HG03039 (cell line): ENCODE results near the gene MRGPRX2.

Source experiments
- ATAC-seq: cut with Tn5 transposase; IDR thresholded peaks from one replicate; pipeline ENCODE4 v1.9.1; 2021; ENCODE audit warnings: mild to moderate bottlenecking, moderate library complexity; ENCODE audit not compliant: unreplicated experiment

Gene MRGPRX2

DNA sequence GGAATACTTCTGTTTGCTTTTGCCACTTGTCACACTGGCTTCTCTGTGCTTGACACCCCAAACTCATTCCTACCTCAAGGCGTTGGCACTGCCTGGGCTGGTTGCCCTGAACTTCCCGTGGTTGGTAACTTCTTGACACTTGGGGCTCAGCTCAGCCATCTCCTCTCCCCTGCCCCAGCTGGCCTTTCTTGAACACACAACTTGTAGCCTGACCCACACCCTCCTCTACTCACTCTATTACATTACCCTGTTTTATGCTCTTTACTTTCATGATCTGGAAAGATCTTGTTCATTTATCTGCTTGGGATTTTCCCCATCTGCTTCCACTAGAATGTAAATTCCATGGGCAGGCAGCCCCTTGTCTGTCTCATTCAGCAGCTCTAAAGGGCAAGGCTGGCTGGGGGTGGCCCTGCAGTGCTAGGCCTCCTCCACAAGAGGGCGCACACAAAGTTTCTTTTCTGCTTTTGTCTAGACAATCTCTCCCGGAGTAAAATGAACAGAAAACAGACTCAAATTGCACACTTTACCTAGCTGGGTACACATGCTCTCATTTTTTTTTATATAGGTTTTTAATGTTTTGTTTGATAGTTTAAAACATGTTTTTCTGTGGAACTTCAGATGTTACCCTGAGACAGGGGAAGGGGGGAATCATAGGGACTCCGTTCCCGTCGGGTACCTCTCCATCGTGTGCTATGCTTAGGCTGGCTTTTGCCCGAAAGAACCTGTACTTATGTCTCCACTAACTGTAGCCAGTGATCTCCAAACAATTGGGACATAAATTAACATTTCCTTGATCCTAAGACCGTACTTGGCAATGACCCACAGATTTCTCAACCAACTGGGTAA, 16.4 kb upstream of the MRGPRX2 start:
- no peak for ATAC-seq

DNA sequence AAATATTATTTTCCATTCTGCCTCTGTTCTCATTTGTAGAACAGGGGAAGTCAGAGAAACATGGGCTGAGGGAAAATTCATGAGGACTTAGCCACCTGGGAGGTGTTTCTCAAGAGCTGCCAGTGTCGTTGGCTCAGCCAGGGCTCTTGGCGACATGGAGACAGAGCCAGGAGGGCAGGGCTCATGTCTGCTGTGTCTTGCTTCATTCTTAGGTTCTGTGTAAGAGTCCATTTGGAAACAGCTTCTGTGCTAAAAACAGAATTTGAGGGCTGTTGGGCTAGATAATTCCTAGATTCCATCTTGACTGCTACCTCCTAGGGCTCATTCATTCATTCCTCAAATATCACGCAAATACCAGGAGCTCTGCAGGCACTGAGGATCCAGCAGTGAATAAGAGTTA, 15.1 kb upstream of the MRGPRX2 start:
- no peak for ATAC-seq

DNA sequence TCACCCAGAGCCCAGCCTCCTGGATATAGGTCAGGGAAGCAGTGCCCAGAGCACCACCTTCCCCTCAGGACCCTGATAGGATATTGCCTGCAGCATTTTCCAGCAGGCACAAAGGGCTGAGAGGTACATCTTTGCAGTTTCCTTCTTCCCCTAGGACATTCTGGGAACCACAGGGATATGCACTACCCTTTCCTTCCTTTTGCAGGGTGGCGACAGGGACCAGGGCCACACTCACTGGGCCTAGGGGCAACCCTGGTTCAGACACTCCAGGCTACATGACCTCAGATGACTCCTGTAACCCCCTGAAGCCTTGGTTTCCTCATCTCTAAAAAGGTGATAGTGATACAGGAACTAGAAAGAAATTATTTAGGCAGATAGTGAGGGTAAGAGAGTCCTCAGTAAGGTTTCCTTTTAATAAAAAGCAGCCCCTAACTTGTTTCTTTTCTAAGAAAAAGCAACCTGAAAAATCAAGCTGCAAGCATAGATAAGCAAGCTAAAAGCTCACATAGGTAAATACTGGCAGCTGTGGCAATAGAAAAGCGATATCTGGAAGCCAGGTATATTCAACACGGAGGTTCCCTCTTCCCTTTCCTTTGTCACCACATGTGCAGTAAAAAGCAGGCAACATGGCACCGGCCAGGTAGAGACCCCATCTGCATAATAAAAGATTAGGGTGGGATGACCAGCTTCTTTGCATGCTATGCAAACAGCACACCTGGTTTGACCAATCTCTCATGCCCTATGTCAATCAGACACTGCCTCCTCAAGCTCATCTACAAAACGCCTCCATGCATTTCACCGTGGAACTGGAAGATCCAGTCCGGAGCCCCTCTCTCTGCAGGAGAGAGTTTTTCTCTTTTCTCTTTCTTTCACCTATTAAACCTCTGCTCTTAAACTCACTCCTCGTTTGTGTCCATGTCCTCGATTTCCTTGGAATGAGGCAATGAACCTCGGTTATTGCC, 13.2 kb upstream of the MRGPRX2 start:
- no peak for ATAC-seq

DNA sequence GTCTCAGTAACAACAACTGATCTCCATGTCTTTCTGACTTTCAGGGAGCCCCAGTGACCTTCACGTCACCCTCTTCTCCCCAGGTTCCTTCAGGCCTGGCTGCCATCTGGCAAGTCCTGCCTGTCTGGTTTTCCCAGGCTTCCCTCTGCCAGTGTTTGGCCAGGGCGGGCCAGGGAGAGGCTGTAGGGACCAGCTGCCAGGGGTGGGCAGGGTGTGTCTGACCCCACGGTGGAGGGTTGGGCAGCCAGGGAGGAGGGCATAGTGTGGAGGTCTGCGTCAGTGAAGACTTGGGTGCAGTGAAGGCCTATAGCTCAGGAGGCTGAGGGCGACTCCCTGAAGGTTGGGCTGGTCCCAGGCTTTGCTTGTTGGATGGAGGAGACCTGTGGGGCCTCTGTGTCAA, 11.9 kb upstream of the MRGPRX2 start:
- no peak for ATAC-seq

DNA sequence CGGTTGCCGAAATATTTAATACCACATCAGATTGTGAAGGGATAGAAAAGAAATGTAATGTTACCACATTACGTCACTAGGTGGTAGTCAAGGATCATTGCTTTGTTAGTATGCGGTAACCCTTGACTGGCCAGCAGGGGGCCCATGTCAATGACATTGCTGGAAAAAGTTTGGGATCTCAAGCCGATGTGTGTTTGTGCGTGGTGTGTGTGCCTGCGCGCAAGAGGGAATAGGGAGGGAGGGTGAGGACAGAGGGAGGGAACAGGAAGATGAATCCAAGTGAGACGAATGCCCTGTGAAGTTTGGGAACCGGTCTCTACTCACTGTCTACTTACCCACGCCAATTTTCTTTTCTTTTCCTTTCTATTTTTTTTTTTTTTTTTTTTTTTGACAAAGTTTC, 10.7 kb upstream of the MRGPRX2 start:
- peak; percentile 95 for ATAC-seq

DNA sequence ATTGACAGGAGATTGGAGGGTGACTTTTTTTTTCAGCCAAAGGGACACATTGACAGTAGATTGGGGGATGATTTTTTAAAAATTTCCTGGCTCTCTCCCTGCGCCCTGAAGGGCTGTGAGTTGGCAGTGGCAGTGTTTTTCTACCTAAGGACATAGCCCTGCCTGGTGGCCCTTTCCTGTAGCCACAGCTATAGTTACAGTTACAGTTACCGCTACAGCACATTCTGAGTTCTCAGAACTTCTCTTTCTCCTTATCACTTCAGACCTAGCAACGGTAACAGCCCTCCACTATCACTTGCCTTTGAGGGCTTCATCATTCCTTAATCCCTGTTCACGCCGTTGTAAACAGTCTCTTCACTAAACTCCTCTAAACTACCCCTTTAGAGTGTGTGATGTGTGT, 684 bp downstream of the MRGPRX2 start:
- no peak for ATAC-seq

DNA sequence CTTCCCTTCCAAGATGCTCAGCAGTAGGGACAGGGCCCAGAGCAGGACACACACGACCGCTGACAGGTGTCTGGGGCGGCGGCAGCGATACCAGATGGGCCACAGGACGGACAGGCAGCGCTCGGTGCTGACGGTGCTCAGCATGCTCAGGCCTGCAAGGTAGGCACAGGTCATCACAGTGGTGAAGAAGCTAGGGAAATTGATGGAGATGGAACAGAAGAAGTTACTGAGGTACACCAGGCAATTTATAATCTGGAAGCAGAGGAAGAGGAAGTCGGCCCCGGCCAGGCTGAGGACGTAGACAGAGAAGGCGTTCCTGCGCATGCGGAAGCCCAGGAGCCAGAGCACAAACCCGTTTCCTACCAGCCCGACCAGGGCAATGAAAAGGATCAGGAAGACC, 4.6 kb downstream of the MRGPRX2 start:
- no peak for ATAC-seq

DNA sequence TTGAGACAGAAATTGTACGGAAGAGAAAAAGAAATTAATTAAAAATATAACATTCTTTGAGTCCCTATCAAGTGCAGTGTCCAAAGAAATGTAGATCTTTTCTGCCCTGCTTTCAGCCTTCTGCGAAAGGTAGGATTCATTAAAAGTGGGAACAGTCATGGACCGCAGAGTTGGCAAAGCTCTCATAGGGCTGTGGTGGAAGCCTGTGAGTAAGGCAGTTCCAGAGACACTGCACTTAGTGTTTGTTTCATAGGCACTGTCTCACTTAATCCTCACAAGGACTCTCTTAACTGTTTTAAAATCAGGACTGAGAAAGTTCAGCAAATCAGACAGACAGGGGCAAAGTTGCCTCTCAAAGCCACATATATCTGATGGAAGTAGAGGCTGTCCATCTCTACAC, 5.5 kb downstream of the MRGPRX2 start:
- no peak for ATAC-seq

DNA sequence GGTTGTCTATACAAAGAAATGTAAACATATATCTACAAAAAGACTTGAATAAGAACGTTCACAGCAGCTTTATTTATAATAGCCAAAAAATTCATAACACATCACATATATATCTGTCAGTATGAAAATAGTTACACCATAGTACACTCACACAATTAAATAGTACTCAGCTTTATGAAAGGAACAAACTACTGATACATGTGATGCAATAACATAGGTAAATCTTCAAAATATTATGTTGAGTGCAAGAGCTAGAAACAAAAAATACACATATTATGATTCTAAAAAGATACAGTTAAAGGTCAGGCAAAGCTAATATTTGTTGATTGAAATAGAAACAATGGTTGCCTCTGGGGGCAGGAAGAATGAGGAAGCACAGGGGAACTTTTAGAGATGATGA, 6.6 kb downstream of the MRGPRX2 start:
- no peak for ATAC-seq

DNA sequence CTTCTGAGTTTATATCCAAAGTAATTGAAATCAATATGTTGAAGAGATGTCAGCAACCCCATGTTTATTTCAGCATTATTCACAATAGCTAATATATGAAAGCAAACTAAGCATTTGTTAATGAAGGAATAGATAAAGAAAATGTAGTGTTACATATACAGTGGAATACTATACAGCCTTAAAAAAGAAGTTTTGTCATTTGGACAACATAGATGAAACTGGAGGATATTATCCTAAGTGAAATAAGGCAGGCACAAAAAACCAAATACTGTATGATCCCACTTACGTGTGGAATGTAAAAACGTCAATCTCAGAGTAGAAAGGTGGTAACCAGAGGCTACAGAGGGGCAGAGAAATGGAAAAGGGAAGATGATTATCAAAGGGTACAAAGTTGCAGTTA, 10.2 kb downstream of the MRGPRX2 start:
- no peak for ATAC-seq

DNA sequence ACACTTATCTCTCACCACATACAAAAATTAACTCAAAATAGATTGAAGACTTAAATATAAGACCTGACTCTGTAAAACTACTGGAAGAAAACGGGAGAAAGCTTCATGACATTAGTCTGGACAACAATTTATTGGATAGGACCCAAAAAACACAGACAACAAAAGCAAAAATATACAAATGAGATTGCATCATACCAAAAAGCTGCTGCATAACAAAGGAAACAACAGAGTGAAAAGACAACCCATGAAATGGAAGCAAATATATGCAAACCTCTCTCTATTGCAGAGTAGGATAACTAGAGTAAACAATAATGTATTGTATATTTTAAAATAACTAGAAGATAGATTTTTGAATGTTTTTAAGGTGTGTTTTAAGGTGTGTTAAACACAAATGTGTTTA, 11.2 kb downstream of the MRGPRX2 start:
- no peak for ATAC-seq

DNA sequence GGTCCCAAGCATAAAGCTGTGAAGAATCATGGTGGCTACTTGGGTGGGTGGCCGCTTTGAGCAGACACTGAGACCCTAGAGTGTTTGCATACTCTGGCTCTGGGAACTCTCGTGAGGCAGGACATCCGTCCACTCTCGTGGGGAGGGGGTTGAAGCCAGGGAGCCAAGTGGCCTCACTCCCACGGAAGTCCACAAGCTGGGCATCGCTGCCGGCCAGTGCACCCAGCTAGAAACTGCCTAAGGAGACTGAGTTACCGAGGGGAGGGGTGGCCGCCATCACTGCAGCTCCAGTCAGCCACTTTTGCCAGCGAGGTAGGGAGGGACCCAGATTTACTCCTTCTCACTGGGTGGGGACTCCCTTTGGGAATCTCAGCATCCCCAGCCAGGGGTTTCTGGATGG, 20.5 kb downstream of the MRGPRX2 start:
- no peak for ATAC-seq

DNA sequence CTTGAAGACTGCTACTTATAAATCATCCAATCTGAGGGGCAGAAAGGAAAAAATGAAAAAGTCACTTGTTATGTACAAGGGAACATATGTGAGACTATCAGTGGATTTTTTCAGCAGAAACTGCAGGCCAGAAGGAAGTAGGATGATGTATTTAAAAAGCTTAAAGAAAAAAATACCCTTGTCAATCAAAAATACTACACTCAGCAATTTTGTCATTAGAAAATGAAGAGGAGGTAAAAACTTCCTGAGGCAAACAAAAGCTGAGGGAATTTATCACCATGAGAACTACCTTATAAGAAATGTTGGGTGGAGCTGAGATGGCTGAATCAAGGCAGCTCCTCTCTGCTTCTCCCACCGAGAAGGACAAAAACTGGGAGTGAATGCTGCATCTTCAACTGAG, 21.1 kb downstream of the MRGPRX2 start:
- no peak for ATAC-seq

DNA sequence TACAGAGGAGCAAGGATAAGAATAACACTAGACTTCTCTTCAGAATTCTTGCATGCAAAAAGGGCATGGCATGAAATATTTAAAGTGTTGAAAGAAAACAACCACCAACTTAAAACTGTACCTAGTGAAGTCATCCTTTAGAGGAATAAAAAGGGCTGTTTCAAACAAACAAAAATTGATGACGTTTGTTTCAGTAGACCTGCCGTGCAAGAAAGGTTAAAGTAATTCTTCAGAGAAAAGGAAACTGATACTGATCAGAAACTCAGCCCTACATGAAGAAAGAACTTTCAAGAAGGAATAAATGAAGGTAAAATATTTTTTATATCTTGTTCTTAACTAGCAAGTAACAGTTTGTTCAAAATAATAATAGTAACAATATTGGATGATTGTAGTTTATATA, 27.5 kb downstream of the MRGPRX2 start:
- ATAC-seq = no peak

DNA sequence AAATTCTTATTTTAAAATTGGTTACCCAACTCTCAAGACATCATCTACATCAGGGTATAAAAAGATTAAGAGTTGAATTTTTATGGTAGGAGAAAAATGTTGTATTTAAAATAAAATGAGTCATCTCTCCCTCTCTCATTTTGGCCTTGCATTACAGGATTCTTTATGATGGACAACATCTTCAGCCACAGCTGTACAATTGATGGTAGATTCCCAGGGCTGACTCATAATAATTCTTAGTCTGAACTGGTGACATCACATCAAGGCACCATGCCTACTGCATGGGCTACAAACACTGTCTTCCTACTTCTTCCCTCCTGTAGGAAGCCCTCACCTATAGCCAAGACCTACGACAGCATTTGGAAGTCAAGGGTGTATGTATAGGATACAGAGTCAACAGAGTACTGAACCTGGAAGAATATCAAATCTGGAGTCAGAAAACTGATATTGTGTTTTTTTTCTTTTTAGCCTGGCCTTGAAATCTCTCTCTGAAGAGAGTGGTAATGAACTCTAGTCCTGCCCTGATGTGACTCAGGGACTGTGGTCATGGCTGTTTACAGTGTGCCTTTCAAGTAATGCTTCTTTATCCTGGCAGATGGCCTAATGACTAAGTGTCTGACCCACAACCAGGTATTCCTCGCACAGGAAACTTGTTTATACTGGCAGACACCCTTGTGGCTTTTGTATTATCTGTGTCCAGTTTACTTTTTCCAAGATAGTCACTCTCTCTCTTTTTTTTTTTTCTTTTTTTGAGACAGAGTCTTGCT, 32.5 kb downstream of the MRGPRX2 start:
- no peak for ATAC-seq

DNA sequence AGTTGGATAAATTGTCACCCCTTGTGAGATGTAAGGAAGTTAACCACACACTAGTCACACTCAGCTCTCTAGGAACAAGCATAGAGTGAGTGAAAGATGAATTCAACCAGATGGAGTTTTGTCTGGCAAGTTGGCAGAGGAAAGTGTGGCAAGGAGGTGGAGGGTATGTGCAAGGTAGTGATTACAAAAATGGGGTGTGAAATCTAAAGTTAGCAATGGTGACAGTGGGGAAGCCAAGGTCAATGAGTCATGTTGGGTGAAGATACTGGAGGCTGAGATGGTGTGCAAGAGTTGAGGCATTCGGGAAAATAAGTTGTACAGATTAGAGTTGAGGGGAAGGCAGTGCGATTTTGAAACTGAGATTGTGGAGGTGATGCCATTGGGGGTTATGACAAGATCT, 33.7 kb downstream of the MRGPRX2 start:
- ATAC-seq = no peak

DNA sequence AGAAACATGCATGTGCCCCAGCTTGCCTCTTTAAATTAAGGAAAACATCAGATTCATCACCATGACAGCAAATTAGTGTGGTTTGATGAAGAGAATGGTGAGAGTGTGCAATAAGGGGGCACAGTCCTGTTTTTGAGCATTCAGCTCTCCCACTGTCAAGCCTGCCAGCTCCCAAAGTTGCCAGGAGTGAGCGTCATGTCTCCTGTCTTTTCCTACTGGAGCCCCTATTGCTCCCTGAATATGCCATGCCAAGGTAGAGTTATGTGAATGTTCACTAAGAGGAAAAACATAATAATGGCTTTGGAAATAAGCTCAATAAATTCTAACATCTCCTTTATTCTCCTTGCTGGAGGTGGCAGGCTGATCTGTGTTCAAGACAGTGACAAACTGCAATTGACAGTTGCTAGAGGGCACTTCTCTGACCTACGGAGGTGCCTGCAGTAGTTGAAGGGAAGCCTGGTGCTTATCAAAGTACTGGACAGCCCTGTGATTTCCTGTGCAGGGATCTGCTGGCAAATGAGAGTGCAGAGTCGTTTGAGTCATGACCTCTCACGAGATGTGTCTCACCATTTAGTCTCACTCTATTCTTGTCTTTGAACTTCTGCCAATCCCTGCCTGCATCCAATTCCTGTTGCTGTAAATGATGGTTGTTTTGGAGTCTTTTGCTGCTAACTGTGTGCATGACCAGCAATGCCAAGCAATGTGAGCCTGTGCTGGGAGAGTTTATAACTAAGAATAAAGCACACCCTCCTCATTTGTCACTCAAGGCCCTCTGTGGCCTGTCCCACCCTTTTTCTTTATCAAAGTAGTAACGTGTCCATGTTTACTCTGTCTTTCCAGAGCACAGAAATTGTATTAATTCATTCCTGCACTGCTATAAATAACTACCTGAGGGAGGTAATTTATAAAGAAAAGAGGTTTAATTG, 34.8 kb downstream of the MRGPRX2 start:
- no peak for ATAC-seq

DNA sequence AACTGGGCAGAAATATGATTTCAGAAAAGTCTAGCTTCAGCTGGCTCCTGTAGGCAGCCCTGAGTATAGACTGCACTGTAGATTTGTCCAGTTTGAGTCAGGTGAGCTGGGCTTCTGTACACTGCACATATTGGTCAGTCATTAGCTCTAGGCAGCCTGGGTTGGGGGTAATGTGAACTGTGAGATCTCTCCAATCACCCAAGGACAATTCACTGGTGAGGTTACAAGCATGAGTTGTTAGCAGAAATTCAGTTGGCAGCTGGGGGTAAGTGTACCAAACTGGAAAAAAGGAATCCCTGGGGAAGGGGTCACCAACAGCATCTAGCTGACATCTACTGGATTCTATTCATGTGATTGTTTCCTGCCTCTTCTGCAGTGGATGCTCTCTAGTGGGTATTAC, 39.7 kb downstream of the MRGPRX2 start:
- no peak for ATAC-seq

DNA sequence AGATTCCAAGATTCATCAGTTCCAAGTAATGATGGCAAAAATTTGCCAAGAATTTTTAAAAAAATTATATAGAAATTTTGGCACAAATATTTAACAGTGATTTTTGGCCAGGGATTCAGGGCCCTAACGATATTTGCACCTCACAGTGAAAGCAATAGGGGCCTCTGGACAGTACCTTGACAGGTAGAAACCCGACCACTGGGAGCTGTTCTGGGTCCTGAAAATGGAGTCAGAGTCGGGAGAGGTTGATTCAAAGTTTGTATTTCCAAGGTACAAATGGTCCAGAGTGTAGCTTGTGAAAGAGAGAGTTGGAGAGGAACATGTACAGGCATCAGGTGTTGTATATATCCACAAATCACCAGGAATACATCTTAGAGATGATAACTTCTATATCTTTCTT, 41.6 kb downstream of the MRGPRX2 start:
- ATAC-seq = no peak

DNA sequence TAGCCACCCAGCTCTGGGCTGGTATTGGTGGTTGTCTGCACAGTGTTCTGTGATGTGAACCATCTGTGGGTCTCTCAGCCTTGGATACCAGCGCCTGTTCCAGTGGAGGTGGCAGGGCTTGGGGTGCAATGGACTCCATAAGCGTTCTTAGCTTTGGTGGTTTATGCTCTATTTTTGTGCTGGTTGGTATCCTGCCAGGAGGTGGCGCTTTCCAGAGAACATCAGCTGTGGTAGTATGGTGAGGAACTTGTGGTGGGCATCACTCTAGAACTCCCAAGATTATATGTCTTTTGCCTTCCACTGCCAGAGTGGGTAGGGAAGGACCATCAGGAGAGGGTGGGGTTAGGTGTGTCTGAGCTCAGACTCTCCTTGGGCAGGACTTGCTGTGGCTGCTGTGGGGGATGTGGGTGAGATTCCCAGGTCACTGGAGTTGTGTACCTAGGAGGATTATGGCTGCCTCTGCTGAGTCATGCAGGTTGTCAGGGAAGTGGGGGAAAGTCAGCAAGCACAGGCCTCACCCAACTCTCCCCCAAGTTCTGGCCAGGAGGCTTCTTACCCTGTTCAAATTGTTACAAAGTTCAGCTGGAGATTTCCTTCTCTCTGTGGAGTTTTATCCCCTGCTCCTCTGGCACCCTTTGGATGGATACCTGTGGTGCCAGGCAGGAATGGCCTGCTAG, 47.2 kb downstream of the MRGPRX2 start:
- no peak for ATAC-seq
